H9 (cell line): ENCODE data around the gene MAP3K20. TPM values are rescaled to one million over a fixed set of nuclear protein-coding genes. Genes with fewer than 3 reads are reported as not detected.

ENCODE experiments used
- DNase-seq: peaks from one replicate; pipeline ENCODE4 v3.0.0-alpha.2; 2017
- H2AFZ ChIP-seq: one replicate; pipeline ENCODE4 v1.6.1; 2013; ENCODE audit warnings: mild to moderate bottlenecking, low read length, control low read depth, moderate library complexity
- H2AK5ac ChIP-seq: 2 replicates; pipeline ENCODE4 v1.6.1; 2013; ENCODE audit warnings: low read length, control low read depth, mixed read lengths; ENCODE audit not compliant: insufficient read length
- H2BK120ac ChIP-seq: one replicate; pipeline ENCODE4 v1.6.1; 2013; ENCODE audit warnings: low read depth, mild to moderate bottlenecking, low read length, control low read depth, inconsistent platforms; ENCODE audit not compliant: poor library complexity, severe bottlenecking
- H2BK12ac ChIP-seq: 2 replicates; pipeline ENCODE4 v1.6.1; 2013; ENCODE audit warnings: low read length, control low read depth, mixed read lengths, low read depth; ENCODE audit not compliant: insufficient read length
- H2BK15ac ChIP-seq: 2 replicates; pipeline ENCODE4 v1.6.1; 2013; ENCODE audit warnings: low read depth, low read length, control low read depth
- H2BK20ac ChIP-seq: one replicate; pipeline ENCODE4 v1.6.1; 2013; ENCODE audit warnings: low read depth, mild to moderate bottlenecking, low read length, control low read depth, inconsistent platforms; ENCODE audit not compliant: poor library complexity, severe bottlenecking
- H2BK5ac ChIP-seq: 2 replicates; pipeline ENCODE4 v1.6.1; 2013; ENCODE audit warnings: low read length, control low read depth, mixed read lengths; ENCODE audit not compliant: insufficient read length
- H3K14ac ChIP-seq: 2 replicates; pipeline ENCODE4 v1.6.1; 2013; ENCODE audit warnings: low read length, control low read depth; ENCODE audit not compliant: insufficient read depth
- H3K18ac ChIP-seq: 2 replicates; pipeline ENCODE4 v1.6.1; 2013; ENCODE audit warnings: low read depth, mild to moderate bottlenecking, mixed read lengths, low read length, control low read depth; ENCODE audit not compliant: insufficient read length
- H3K23ac ChIP-seq: 2 replicates; pipeline ENCODE4 v1.6.1; 2013; ENCODE audit warnings: low read length, control low read depth, mixed read lengths, low read depth; ENCODE audit not compliant: insufficient read length
- H3K23me2 ChIP-seq: 2 replicates; pipeline ENCODE4 v1.6.1; 2013; ENCODE audit warnings: low read depth, mild to moderate bottlenecking, mixed read lengths, low read length, control low read depth; ENCODE audit not compliant: insufficient read length, poor library complexity, severe bottlenecking
- H3K27ac ChIP-seq: 2 replicates; pipeline ENCODE4 v1.5.1; 2013; ENCODE audit warnings: low read length, control low read depth, mixed read lengths, low read depth; ENCODE audit not compliant: insufficient read length
- H3K27me3 ChIP-seq: 2 replicates; pipeline ENCODE4 v1.6.1; 2013; ENCODE audit warnings: low read length, control low read depth, inconsistent platforms; ENCODE audit not compliant: insufficient read depth
- H3K4ac ChIP-seq: 2 replicates; pipeline ENCODE4 v1.6.1; 2013; ENCODE audit warnings: low read depth, mild to moderate bottlenecking, control low read depth, inconsistent platforms, low read length, moderate library complexity
- H3K4me1 ChIP-seq: 2 replicates; pipeline ENCODE4 v1.6.1; 2013; ENCODE audit warnings: low read length, control low read depth, inconsistent platforms; ENCODE audit not compliant: insufficient read depth
- H3K4me2 ChIP-seq: 2 replicates; pipeline ENCODE4 v1.6.1; 2013; ENCODE audit warnings: low read length, control low read depth, mixed read lengths; ENCODE audit not compliant: insufficient read length, insufficient read depth
- H3K56ac ChIP-seq: 2 replicates; pipeline ENCODE4 v1.6.1; 2013; ENCODE audit warnings: low read depth, mild to moderate bottlenecking, mixed read lengths, low read length, control low read depth; ENCODE audit not compliant: insufficient read length
- H3K79me1 ChIP-seq: 2 replicates; pipeline ENCODE4 v1.6.1; 2013; ENCODE audit warnings: low read depth, mild to moderate bottlenecking, moderate library complexity, low read length, control low read depth, inconsistent platforms; ENCODE audit not compliant: insufficient read depth, poor library complexity, severe bottlenecking
- H3K79me2 ChIP-seq: 2 replicates; pipeline ENCODE4 v1.6.1; 2013; ENCODE audit warnings: low read length, control low read depth, inconsistent platforms; ENCODE audit not compliant: insufficient read depth
- H3K9ac ChIP-seq: 2 replicates; pipeline ENCODE4 v1.6.1; 2013; ENCODE audit warnings: low read length, control low read depth, mixed read lengths; ENCODE audit not compliant: insufficient read length; ENCODE audit errors: extremely low read depth
- H3K9me3 ChIP-seq: one replicate; pipeline ENCODE4 v1.6.1; 2013; ENCODE audit warnings: low read depth, low read length, inconsistent platforms; ENCODE audit not compliant: control insufficient read depth
- H3T11ph ChIP-seq: one replicate; pipeline ENCODE4 v1.6.1; 2013; ENCODE audit warnings: mild to moderate bottlenecking, low read length, control low read depth, inconsistent platforms
- H4K20me1 ChIP-seq: one replicate; pipeline ENCODE4 v1.6.1; 2013; ENCODE audit not compliant: control insufficient read depth, insufficient read length, insufficient read depth
- H4K5ac ChIP-seq: 2 replicates; pipeline ENCODE4 v1.6.1; 2013; ENCODE audit warnings: low read depth, mild to moderate bottlenecking, mixed read lengths, low read length, control low read depth; ENCODE audit not compliant: insufficient read length
- H4K8ac ChIP-seq: replicated peaks from 2 replicates; pipeline ENCODE4 v1.6.1; 2013; ENCODE audit warnings: low read length, control low read depth, mixed read lengths, low read depth; ENCODE audit not compliant: insufficient read length
- H4K91ac ChIP-seq: 2 replicates; pipeline ENCODE4 v1.6.1; 2013; ENCODE audit warnings: low read depth, mild to moderate bottlenecking, moderate library complexity, mixed read lengths, low read length, control low read depth; ENCODE audit not compliant: insufficient read length
- H3K27ac Mint-ChIP-seq, 3 experiments: 2 replicates in 2 of 3; 3 replicates in 1 of 3; pipeline ENCODE4 v1.8.0; 2020 to 2021; ENCODE audit warnings: mixed read lengths in 3 of 3, mild to moderate bottlenecking in 1 of 3, moderate library complexity in 1 of 3
- H3K27me3 Mint-ChIP-seq: 2 replicates; pipeline ENCODE4 v1.8.0; 2021; ENCODE audit warnings: low read depth, mild to moderate bottlenecking, moderate library complexity, mixed read lengths
- H3K36me3 Mint-ChIP-seq, 3 experiments: 2 replicates in 2 of 3; 3 replicates in 1 of 3; pipeline ENCODE4 v1.8.0; 2020 to 2021; ENCODE audit warnings: low read depth in 3 of 3, mixed read lengths in 3 of 3; ENCODE audit not compliant: insufficient read depth in 1 of 3
- H3K4me1 Mint-ChIP-seq, 2 experiments: 2 replicates each; pipeline ENCODE4 v1.8.0; 2020; ENCODE audit warnings: mixed read lengths in 2 of 2
- H3K4me3 Mint-ChIP-seq, 2 experiments: 2 replicates in 1 of 2; 3 replicates in 1 of 2; pipeline ENCODE4 v1.8.0; 2020 to 2021; ENCODE audit warnings: mild to moderate bottlenecking in 2 of 2, mixed read lengths in 2 of 2, moderate library complexity in 1 of 2
- H3K9me3 Mint-ChIP-seq, 2 experiments: 2 replicates in 1 of 2; 3 replicates in 1 of 2; pipeline ENCODE4 v1.8.0; 2020; ENCODE audit warnings: mild to moderate bottlenecking in 2 of 2, mixed read lengths in 2 of 2, moderate library complexity in 1 of 2
- WGBS: extraction: QIAGEN DNeasy Blood & Tissue Kit; methylation state at CpG from one replicate; pipeline ENCODE4 v1.1.7; 2013; ENCODE audit warnings: missing lambda C conversion rate, low lambda C conversion rate, mixed read lengths; ENCODE audit not compliant: insufficient read length; ENCODE audit errors: extremely low coverage; 5-methylcytosine and 5-hydroxymethylcytosine counted together
- total RNA-seq: library from RNA; stranded (reverse); gene quantifications from 2 replicates; pipeline ENCODE4 v1.2.1, GENCODE V29; 2021
- TF ChIP-seq, protein P1 (sequence below): fragments of 200-600 bp; sonication (generic); conservative IDR thresholded peaks from 3 replicates; pipeline ENCODE4 v1.8.0; 2021; ENCODE audit warnings: antibody characterized with exemption, mild to moderate bottlenecking

The MAP3K20 gene
- total RNA-seq, 1 experiment from 2014 or later, result 8.7 TPM

DNA sequence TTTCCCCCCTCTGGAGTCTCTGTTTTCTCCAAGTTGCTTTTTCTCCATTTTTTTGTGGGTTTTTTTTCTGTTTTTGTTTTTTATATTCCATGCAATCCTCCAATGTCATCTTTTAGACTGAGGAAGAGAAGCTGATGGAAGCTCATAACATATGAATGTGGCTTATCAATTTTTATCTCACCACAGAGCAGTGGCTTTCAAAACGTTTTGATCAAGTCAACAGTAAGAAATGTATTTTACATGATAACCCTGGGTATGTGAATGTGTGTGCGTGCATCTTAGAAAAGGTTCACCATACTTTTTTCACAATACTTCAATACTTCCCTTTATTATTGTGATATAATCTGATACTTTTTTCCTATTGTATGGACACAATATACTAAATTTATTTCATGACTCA is 214.4 kb downstream of the MAP3K20 start:
- DNase-seq, result no peak
- no peak overlapping the region for H3T11ph ChIP-seq
- TF ChIP-seq, protein P1, sequence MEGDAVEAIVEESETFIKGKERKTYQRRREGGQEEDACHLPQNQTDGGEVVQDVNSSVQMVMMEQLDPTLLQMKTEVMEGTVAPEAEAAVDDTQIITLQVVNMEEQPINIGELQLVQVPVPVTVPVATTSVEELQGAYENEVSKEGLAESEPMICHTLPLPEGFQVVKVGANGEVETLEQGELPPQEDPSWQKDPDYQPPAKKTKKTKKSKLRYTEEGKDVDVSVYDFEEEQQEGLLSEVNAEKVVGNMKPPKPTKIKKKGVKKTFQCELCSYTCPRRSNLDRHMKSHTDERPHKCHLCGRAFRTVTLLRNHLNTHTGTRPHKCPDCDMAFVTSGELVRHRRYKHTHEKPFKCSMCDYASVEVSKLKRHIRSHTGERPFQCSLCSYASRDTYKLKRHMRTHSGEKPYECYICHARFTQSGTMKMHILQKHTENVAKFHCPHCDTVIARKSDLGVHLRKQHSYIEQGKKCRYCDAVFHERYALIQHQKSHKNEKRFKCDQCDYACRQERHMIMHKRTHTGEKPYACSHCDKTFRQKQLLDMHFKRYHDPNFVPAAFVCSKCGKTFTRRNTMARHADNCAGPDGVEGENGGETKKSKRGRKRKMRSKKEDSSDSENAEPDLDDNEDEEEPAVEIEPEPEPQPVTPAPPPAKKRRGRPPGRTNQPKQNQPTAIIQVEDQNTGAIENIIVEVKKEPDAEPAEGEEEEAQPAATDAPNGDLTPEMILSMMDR, result no peak
- H3K56ac ChIP-seq, result no peak overlapping the region
- Mint-ChIP-seq H3K9me3 (peaks cover 2 to 6% of the 10 kb centered on the region in 2 experiments), H3K4me3 (no peak overlapping the region), H3K36me3 (peaks cover 0 to 9% (median 3%) of the 10 kb centered on the region in 3 experiments; a peak in 5 of 7 replicates), H3K4me1 (peaks cover 0 to 8% of the 10 kb centered on the region in 2 experiments; a peak in 1 of 4 replicates), H3K27ac (no peak overlapping the region), H3K27me3 (no peaks in the 10 kb centered on the region)
- no peak overlapping the region for H2AK5ac ChIP-seq
- no peak overlapping the region for H2BK12ac ChIP-seq
- no peak overlapping the region for H3K27ac ChIP-seq
- no peak overlapping the region for H3K14ac ChIP-seq
- H4K91ac ChIP-seq, result no peak overlapping the region
- no peak overlapping the region for H3K9ac ChIP-seq
- no peaks in the 10 kb centered on the region for H3K4me1 ChIP-seq
- H4K20me1 ChIP-seq, result no peaks in the 10 kb centered on the region
- no peak overlapping the region for H3K18ac ChIP-seq
- H2BK5ac ChIP-seq, result no peak overlapping the region
- no peaks in the 10 kb centered on the region for H3K79me2 ChIP-seq
- no peaks in the 10 kb centered on the region for H3K9me3 ChIP-seq
- no peaks in the 10 kb centered on the region for H3K23me2 ChIP-seq
- H2AFZ ChIP-seq, result no peak overlapping the region
- no peak overlapping the region for H2BK15ac ChIP-seq
- WGBS, result no CpG with 5 or more reads among the region's 2 CpGs
- H2BK120ac ChIP-seq, result no peak overlapping the region
- H3K4ac ChIP-seq, result no peak overlapping the region
- H4K5ac ChIP-seq, result no peak overlapping the region
- no peak overlapping the region for H2BK20ac ChIP-seq
- no peaks in the 10 kb centered on the region for H3K27me3 ChIP-seq
- H3K4me2 ChIP-seq, result no peak overlapping the region
- no peak overlapping the region for H3K23ac ChIP-seq
- H4K8ac ChIP-seq, result no peak overlapping the region
- no peaks in the 10 kb centered on the region for H3K79me1 ChIP-seq
